GM18498 (cell line): ENCODE measurements around the gene ZNF432.
A peak's percentile ranks its signal among the peaks of the same experiment; 100 is the strongest.

ENCODE experiments used
- ATAC-seq: cut with Tn5 transposase; IDR thresholded peaks from one replicate; pipeline ENCODE4 v1.9.1; 2021; ENCODE audit warnings: mild to moderate bottlenecking, moderate library complexity; ENCODE audit not compliant: unreplicated experiment

ZNF432 gene

GRCh38 chr19:52010674-52011073, 38.0 kb downstream of the ZNF432 start:
- no peak for ATAC-seq

GRCh38 chr19:52007806-52008557, 40.7 kb downstream of the ZNF432 start, which contains the start of gene ZNF615:
TSS of gene ZNF615 (minus strand) at chr19:52008211. CDS start at chr19:52003711, 4,500 bp downstream.
- ATAC-seq: peak; percentile 93

DNA sequence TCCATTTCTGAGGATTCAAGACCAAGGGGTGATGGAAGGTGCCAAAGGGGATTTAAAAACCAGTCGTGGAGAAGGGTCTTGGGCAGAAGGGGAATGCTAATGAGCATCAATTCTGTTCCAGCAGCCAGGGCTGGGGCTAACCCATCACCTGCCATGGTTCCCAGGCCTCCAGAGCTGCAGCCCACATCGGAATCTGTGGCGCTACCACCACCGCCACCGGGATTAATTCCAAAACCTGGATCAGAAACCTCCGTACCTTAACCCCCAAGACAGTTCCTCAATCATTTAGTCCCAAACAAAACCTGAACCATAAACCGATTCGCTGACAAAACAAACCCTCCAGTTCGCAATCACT, 41.2 kb downstream of the ZNF432 start:
- no peak for ATAC-seq

DNA sequence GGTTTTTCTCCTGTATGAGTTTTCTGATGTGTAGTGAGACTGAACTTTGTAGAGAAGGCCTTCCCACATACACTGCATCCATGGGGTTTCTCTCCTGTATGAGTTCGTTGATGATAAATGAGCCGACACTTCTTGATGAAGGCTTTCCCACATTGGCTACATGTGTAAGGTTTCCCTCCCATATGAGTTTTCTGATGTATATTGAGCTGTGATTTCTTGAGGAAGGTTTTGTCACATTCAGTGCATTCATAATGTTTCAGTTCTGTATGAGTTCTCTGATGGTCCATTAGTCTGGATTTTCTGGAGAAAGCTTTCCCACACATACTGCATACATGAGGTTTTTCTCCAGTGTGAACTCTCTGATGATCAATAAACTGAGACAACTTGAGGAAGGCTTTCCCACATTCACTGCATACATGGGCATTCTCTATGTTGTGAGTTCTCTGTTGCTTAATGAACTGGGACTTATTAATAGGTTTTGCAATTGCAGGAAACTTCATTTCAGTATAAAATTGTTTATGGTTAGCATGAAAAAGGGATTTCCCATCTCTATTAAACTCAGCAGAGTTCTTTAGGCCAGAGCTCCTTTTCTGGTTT, 54.5 kb downstream of the ZNF432 start:
- ATAC-seq: no peak

DNA sequence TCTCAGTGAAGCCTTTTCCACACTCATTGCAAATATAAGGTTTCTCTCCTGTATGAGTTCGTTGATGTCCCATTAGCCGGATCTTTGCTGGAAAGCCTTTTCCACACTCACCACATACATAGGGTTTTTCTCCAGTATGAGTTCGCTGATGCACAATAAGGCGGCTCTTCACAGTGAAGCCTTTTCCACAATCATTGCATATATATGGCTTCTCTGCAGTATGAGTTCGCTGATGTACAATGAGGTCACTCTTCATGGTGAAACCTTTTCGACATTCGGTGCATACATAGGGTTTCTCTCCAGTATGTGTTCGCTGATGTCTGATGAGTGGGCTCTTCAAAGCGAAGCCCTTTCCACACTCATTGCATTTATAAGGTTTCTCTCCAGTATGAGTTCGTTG, 55.2 kb downstream of the ZNF432 start:
- no peak for ATAC-seq

GRCh38 chr19:51986309-51987291, 62.0 kb downstream of the ZNF432 start, which contains the start of gene ZNF350:
TSS of gene ZNF350 (minus strand) at chr19:51986840. CDS start at chr19:51974360, 12,480 bp downstream.
- peak; percentile 93 for ATAC-seq

GRCh38 chr19:51983361-51983760, 65.3 kb downstream of the ZNF432 start:
- no peak for ATAC-seq
